Kidney capillary endothelial cell (primary cell): ENCODE results near the gene IMPDH2.
A peak's percentile ranks its signal among the peaks of the same experiment; 100 is the strongest.

Source experiments
- DNase-seq: peaks from one replicate; pipeline ENCODE4 v3.0.0-alpha.2; 2018; ENCODE audit warnings: low spot score

Gene IMPDH2

DNA sequence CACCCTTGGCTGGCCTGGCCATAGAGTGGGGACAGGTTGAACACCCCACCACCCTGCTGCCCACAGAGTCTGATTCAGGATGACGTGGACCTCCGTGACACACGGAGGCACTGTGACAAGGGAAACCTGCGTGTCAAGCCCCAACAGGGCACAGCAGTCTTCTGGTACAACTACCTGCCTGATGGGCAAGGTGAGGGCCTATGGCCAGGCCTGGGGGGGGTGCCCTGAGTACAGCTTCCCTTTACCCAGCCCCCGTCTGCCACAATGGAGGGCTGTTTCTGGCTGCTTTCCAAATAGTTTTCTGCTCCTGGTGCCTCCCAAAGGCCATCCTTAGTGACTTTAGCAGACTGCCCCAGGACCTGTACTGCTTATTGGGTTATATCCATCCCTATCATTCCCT is 23.2 kb downstream of the IMPDH2 start:
- DNase-seq: no peak

DNA sequence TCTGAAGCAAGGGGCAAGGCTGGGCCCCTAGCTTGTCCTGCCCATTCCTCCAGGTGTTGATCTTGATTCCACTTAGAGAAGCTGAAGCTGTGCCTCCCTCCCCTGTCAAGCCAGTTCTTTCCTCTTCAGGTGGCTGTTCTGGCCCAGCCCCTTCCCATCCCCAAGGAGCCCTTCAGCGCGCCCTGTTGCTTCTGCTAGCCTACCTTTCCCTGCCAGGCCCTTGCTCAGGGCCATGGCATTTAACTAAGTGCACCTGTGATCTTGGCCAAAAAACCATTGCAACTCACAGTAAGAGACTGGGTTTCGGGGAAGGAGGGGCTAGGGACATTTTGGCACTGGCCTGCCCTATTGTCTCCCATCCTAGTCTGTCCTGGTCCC is 23.9 kb downstream of the IMPDH2 start:
- no peak for DNase-seq

DNA sequence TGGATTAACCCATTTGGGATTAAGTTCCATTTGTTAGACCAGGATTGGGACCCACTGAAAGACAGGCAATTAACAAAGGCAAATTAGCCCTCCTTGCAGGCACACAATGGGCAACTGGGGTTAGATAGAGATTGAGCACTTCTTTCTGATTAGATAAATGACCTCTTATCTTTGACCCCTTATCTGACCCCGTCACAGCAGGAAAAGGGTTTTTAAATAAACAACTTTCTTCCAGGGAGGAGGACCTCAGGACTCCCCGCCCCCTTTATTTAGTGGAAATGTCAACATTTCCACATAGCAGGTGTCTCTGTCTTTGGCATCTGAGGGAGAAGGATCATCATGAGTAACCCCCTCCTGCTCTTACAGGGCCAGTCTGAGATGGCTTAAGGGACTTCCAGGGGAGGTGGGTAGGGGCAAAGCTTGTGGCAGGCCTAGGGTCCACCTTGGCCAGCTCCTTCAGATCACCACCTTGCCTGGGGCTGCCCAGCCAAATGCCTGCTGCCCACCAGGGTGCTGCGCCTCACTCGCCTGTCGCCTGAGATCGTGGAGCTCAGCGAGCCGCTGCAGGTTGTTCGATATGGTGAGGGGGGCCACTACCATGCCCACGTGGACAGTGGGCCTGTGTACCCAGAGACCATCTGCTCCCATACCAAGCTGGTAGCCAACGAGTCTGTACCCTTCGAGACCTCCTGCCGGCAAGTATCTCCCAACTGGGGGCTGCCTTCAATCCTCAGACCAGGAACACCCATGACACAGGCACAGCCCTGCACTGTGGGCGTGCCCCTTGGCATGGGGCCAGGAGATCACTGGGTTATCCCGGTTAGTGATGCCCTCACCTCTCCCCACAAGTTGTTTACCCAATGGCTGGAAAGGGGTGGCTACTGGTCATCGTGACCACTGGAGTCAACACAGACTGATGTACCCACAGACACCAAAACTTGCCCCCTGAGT is 24.6 kb downstream of the IMPDH2 start:
- DNase-seq: no peak

- no peak for DNase-seq
Observed at GRCh38 chr3:49001155-49001554, 28.0 kb downstream of the IMPDH2 start.

DNA sequence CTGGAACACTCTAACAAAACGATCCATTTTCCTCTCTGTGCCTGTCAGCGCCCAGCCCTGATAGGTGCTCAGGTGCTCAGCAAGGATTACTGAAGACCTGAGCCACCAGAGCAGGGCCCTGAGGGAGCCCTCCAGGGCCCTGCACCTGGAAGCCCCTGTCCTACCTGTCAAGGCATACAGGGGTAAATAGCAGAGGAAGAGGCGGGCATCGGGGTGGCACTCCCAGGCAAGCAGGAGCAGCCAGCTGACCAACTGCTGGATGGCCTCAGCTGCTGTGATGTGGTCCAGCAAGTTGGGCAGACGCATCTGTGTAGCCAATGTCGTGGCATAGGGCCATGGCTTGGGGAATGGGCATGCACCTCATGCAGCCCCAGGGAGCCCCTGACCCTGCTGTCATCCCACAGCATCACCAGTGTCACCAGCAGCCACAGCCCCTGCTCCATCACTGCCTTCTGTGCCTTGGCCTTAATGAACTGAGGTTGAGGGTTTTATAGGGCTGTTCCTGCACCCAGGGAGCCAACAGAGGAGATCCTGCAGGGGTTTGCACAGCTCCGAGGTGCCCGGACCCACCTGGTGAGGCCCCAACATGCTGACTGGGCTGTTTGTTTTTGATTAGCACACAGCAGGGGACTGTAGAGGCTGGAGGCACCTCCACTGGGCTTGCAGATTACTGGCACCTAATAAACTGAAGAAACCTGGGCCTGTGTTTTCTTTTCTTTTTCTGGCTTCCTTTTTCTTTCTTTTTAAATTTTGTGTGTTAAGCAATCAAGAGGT is 29.9 kb downstream of the IMPDH2 start:
- DNase-seq: no peak

GRCh38 chr3:48997714-48998637 is 31.2 kb downstream of the IMPDH2 start:
- no peak for DNase-seq

DNA sequence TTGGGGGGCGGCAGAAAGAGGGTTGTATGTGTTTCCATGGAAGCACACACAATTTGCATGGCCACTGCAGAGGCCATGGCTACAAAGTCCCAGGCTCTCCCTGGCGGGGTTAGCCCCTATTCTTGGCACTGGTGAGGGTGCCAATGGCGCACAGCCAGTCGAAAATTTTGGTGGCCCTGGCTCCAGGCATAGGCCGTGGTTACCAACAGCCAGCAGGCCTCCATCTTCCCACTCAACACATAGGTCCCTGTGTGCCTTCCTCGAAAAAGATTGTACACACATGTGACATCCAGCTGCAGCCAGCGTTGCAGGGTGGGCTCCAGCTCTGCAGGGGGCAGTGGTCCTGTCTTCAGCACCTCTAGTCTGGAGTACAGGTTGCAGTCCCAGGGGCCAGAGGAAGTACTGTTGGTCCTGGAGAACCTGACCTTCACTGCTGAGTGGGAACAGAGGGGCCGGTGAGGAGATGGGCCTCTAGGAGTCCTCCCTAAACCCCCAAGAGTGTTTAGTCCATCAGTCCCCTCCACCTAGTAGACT is 32.0 kb downstream of the IMPDH2 start:
- DNase-seq: no peak

DNA sequence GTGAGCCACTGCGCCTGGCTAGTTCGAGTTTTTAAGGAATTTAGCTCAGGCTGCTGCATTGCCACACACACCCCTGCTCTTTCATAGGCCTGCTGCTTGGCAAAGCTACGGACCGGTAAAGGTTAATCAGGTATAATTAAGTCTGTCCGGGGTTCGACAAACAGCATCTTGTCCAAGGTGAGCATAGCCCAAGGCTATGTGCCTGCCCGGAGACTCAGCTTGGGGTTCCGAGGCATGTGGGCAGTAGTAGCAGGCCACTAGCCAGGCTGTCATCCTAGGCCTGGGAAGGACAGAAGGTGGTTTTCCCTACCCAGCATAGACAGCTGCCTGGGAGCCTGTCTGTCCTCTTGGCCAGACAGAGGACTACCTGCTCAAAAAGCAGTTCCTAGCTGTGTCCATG is 32.6 kb downstream of the IMPDH2 start:
- DNase-seq: no peak

- DNase-seq: peak; percentile 38
Observed at GRCh38 chr3:48993834-48994233, 35.4 kb downstream of the IMPDH2 start.

GRCh38 chr3:48991851-48992545 is 37.2 kb downstream of the IMPDH2 start:
- DNase-seq: no peak

GRCh38 chr3:48990636-48991469 is 38.3 kb downstream of the IMPDH2 start:
- no peak for DNase-seq

DNA sequence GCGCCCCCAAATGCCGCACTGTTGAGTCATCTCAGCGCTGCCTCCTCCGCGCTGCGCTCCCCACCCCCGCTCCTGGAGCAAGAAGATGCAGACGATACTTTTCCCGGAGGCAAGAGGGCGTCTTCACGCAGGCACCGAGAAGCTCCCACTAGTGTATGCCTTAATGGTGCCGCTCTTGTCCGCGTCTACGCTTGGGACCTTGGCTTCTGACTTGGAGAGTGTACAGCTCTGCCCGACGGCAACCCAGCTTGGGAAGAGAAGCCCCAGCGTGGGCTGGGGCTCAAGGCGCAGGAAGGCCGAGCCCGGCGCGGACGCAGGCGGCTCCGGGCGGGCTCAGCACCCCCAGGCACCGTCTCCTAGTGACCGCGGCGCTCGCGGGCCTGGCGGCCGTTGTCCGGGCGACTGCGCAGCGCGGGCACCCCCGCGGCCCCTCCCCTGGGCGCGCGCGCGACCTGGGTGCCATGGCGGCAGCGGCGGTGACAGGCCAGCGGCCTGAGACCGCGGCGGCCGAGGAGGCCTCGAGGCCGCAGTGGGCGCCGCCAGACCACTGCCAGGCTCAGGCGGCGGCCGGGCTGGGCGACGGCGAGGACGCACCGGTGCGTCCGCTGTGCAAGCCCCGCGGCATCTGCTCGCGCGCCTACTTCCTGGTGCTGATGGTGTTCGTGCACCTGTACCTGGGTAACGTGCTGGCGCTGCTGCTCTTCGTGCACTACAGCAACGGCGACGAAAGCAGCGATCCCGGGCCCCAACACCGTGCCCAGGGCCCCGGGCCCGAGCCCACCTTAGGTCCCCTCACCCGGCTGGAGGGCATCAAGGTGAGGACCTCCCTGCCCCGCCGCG is 39.2 kb downstream of the IMPDH2 start, which contains the start of gene P4HTM:
P4HTM (plus strand) TSS at position 446 of the 840 bp plus-strand sequence; CDS start at position 462, 16 bp downstream.
- peak; percentile 93 for DNase-seq

DNA sequence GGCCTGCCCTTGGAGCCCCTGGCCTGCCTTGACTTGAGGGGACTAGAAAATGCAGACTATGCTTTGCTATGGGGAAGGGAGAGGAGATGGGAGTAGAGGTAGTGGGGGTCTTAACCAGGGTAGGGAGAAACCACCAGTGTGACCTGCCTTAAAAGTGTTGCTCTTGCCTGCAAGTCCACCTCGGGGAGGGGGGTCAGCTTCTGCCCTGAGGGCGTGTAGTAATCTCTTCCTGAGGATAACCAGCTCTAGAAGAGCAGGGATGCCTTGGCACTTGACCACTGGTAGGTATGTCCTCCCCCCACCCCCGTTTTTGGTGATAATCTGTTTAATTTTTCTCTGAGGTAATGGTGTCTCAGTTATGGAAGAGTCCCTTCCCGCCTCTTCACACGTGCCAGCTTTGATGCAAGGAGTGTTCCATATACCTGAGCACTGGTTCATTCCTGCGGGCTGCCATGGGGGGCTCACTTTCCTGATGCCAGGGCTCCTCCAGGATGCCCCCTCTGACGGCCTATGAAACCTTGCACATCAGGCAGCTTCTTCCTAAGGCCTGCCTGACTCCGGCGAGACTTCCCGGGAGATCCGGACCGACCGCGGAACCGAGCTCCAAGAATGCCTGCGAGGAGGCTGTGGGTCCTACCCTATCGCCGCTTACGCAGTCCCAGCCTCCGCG is 39.9 kb downstream of the IMPDH2 start:
- DNase-seq: no peak

- DNase-seq: no peak
Observed at GRCh38 chr3:48985831-48986376, 43.3 kb downstream of the IMPDH2 start.

DNA sequence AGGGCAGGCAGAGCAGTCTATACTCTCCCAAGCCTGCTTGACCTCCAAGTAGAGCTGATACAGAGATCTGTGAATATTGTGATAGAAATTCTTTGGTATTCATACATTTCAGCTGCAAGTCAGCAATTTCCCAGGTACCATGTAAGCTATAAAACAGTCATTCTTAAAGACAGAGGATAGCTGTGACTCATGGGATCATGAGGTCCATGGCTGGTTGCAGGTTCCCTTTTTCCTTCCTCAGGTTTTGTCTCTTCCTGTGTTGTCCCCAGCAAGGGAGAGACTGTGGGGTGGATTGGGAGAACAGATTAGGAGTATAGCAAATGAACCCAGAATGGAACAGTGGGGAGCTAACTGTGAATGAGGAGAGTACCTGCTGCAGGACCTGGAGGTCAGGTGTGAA is 44.5 kb downstream of the IMPDH2 start:
- no peak for DNase-seq

- DNase-seq: no peak
Observed at GRCh38 chr3:48983096-48983495, 46.1 kb downstream of the IMPDH2 start.

GRCh38 chr3:48982686-48983085 is 46.5 kb downstream of the IMPDH2 start:
- no peak for DNase-seq

DNA sequence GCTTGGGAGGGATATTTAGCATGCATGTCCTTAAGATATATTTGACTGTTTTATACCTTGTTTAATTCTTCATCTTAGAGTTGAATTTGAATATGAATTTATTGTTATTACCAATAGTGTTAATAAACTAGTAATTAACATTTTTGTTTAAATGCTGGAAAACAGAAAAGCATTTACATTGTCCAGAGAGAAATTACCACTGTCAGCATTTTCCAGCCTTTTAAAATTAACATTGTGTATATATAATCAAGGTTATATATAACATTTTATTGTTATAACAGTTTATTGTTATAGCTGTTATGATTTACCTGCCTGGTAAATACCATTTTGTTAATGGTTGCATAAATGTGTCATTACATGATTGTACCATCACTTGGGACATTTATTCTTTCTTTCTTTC is 47.2 kb downstream of the IMPDH2 start:
- DNase-seq: no peak
